ENCODE results near the gene PCYT2.

The PCYT2 gene

DNA sequence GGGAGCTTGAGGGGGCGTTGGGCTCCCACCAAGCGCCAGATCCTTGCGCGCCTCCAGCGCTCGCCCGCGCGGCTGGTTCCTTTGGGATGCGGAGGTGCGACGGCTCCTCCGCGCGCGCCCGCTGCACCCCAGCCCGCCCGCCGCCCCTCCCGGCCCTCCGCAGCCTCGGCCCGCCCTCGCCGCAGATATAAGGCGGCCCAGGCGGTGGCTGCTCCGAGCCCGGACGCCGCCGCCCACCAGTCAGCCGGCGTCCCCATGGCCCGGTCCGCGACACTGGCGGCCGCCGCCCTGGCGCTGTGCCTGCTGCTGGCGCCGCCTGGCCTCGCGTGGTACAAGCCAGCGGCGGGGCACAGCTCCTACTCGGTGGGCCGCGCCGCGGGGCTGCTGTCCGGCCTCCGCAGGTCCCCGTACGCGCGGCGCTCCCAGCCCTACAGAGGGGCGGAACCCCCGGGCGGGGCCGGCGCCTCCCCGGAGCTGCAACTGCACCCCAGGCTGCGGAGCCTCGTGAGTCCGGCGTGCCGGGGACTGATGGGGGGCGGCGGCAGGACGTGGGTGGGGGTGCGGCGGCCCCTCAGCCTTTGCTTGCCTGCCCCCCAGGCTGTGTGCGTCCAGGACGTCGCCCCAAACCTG is 9.1 kb downstream of the PCYT2 start, which contains the start of gene NPB:
TSS of gene NPB (plus strand) at position 216 of the 630 bp plus-strand sequence. CDS start at position 256, 40 bp downstream.
- in situ Hi-C loops (cut with MboI; ENCODE audit: low sequenced_read_pairs): no loop called here

- in situ Hi-C loops (cut with MboI; ENCODE audit: low sequenced_read_pairs): no loop called here
Measured at GRCh38 chr17:81901167-81902022, 9.8 kb downstream of the PCYT2 start.

- in situ Hi-C loops (cut with MboI; ENCODE audit: low sequenced_read_pairs): no loop called here
Measured at GRCh38 chr17:81900181-81900820, 10.9 kb downstream of the PCYT2 start.

DNA sequence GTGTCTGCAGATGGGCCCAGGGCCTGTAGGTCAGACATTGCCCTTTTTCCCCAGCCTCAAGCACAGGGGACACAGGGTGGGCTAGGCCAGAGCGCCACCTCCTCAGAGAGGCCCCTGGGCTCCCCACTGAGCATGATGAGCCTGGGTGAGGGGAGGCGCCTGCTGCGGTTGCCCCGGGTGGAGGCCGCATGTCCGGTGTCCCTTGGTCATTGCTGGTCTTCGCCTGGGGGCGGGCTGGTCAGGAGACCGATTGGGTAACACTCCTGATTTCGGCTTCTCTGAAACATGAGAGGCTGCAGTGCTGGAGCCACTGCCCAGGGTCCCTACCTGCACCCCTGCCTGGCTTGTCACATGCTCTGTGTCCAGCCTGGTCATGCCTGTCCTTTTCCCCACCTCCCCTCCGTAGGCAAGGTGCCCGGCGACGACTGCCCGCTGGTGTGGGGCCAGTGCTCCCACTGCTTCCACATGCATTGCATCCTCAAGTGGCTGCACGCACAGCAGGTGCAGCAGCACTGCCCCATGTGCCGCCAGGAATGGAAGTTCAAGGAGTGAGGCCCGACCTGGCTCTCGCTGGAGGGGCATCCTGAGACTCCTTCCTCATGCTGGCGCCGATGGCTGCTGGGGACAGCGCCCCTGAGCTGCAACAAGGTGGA is 11.6 kb downstream of the PCYT2 start:
- in situ Hi-C loops (cut with MboI; ENCODE audit: low sequenced_read_pairs): no loop called here

DNA sequence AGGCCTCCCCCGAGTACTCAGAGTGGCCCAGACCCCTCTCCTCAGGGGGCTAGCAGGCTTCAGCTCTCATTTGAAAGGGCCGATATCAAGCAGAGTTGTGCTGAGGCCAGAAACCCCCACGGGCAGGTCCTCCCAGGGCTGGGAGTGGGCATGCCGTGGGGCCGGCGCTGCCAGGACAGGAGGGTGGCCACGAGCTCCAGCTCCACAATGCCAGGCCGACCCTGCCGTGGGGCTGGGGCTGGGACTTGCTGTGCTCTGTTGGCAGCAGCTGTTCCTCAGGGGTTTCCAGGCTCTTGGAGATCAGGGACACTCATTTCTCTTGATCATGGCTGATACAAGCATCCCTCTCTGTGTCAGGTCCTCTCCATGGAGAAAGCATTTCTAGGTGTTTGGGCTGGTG is 12.3 kb downstream of the PCYT2 start:
- in situ Hi-C loops (cut with MboI; ENCODE audit: low sequenced_read_pairs): no loop called here

DNA sequence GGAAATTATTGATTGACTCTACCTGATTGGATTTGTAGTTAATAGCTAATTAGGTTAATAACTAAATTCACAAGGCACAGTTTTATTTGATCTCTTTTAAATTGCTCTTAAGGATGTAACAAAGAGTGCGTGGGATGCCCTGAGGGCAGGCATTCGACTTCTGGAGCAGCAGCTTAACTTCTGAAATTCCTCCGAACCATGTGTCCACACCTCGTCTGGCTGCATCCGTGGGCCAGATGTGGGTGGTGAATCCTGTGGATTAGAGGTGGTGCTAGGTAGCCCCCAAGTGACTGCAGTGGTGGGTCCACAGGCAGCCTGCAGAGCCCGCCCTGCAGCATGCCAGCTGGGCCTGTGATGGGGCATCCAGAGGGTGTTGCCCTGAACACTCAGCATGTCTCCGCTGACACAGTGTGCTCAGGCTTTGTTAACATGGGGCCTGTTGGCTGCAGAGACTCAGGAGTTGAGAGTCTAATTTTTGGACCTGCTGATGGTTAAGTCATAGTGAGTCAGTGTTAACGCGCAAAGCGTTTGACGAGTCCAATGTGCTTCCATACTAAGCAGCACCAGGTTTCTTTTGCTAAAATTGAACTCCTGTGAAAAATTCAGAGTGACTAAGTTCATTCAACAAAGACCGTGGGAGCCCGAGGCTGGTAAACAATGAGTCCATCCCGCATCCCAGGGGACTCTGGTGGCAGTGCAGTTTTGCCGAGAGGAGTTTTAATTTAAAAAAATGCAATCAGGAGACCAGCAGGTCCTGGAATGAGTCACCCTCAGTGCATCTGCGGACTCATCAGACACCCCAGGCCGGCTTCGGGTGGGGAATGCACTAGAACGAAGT is 13.0 kb downstream of the PCYT2 start:
- in situ Hi-C loops (cut with MboI; ENCODE audit: low sequenced_read_pairs): no loop called here

GRCh38 chr17:81895400-81895799 is 15.8 kb downstream of the PCYT2 start:
- in situ Hi-C loops (cut with MboI; ENCODE audit: low sequenced_read_pairs): no loop called here

GRCh38 chr17:81891303-81891552 is 20.0 kb downstream of the PCYT2 start:
- in situ Hi-C loops (cut with MboI; ENCODE audit: low sequenced_read_pairs): no loop called here

DNA sequence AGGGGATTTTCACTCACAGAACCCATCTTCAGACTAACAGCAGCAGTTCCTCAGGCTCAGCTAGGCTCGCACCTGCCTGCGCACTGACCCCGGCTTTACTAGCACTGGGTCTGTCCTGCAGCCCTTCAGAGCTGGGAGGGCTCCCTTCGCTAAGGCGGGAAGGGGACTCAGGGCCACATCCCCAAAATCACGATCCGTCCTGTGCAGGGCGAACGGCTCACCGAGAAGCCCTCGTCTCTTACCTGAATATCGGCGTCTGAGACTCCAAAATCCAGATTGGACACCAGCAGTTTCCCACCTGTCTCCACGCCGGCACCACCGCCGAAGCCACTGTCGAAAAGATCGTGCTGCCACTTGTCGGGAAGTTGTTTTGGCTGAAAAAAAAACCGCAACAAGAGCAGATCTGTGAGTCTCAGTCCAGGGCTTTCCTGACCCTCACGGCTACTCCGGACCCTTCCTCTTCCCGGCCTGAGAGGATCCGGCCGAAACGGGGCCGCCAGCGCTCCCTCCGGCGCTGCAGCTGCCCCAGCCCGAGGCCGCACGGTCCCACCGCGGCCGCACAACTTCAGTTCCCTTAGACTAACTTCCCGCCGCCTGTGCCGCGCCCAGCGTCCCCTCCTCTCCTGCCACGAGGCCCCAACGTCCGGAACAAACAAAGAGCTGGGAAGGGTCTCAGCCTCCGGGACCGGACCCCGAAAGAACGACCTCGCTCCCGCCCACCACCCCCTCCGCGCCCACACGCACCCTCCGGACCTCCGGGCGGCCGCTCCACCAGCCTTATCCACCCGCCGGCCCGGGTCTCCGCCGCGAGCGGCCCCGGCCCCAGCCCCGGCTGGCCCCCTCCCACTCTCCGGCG is 20.5 kb downstream of the PCYT2 start:
- in situ Hi-C loops (cut with MboI; ENCODE audit: low sequenced_read_pairs): no loop called here

- in situ Hi-C loops (cut with MboI; ENCODE audit: low sequenced_read_pairs): no loop called here
Measured at GRCh38 chr17:81889602-81890001, 21.6 kb downstream of the PCYT2 start.

- in situ Hi-C loops (cut with MboI; ENCODE audit: low sequenced_read_pairs): no loop called here
Measured at GRCh38 chr17:81888988-81889595, 22.1 kb downstream of the PCYT2 start.

DNA sequence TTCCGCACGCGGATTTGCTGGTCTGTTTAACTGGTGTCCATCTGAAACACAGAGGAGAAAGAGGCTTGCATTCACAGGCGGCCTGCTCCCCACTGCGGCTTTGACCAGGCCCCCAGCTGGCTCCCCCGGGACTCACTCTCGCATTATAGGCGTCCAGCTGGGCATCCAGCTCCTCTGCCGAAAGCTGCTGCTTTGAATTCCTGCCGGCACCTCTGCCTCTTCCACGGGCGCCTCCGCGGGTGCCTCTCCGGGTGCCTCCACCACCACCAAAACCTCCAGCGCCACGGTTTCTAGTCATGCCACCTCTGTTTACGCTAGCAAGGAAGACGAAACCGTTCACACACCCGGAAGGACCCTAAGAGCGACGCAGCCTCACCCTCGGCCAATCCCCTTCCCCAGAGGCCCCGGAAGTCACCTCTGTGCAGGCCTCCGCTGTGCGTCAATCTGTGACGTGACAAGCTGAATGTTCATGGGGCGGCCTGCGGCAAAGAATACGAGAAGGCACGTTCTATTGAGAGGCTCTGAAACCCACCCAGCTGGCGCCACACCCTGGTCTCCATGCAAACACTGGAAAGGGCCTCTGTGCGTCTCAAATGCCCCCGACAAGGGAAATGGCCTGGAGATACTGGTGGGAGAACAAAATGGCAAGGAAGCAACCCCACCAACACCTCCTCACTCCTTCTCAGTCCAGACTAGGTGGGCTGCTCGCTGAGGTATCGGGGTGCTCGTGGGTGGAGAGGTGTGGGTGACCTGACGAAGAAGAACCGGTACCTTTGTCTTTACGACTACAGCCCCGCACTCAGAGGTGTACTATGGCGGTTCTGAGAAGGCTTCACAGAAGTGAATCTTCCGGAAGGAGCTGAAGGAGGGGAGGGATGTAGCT is 22.9 kb downstream of the PCYT2 start:
- in situ Hi-C loops (cut with MboI; ENCODE audit: low sequenced_read_pairs): no loop called here

GRCh38 chr17:81885869-81886548 is 25.2 kb downstream of the PCYT2 start:
- in situ Hi-C loops (cut with MboI; ENCODE audit: low sequenced_read_pairs): no loop called here

GRCh38 chr17:81885454-81885853 is 25.7 kb downstream of the PCYT2 start:
- in situ Hi-C loops (cut with MboI; ENCODE audit: low sequenced_read_pairs): no loop called here

GRCh38 chr17:81884968-81885367 is 26.2 kb downstream of the PCYT2 start:
- in situ Hi-C loops (cut with MboI; ENCODE audit: low sequenced_read_pairs): no loop called here

DNA sequence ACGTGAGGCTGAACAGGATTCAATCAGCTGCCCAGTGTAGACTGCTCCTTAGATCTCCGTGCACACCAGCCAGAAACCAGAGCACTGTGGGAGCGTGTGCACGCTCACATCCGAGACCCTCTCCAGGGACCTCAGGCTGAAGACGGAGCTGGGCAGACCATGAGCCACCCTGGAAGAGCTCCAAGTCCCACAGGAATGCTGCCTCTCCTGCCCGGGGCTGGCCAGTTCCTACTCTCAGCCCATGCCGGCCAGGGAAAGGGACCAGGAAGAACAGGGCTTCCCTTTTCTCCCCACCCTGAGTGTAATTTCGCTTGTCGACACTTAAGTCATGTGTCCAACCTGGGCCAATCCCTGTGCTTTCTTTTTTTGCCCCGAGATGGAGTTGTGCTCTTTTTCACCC is 26.7 kb downstream of the PCYT2 start:
- in situ Hi-C loops (cut with MboI; ENCODE audit: low sequenced_read_pairs): no loop called here

DNA sequence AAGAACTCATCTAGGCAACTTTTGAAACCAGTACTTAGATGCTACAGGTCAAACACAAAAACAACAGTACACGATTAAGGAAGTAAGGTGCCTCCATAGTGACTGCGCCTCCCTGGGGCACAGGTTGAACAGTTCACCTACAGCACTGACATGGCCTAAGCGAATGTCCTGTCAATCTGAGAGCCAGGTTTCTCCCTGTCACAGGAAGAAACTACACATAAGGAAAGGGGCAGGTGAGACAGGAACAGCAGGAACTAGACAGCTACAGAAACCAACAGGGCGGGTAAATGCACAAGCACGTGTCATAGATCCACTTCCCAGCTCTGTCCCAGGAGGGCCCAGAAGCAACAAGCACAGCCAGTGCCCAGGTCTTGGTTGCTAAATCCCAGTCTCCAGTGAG is 32.1 kb downstream of the PCYT2 start:
- in situ Hi-C loops (cut with MboI; ENCODE audit: low sequenced_read_pairs): no loop called here

DNA sequence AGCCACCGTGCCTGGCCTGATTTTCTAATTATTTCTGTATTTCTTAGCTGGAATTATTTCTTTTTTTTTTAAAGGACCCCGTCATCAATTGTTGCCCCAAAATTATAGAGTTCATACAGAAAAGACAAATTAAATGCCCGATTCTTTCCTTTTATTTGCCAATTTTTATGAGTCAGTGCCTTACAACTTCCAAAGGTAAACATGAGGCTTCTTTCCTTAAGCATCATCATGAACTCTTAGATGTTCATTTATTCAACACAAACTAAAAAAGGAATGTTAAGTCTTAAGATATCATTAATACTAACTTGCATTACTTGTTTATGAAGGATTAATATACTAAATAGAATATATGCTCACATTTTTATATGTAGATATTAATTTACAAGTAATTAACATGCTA is 32.9 kb downstream of the PCYT2 start:
- in situ Hi-C loops (cut with MboI; ENCODE audit: low sequenced_read_pairs): no loop called here

Data from hTERT RPE-1 (cell line).